NCI-H748 treated with DMSO at 0.1 percent for 48 hours (cell line): Measurements from ENCODE around the gene PRRX1.

Experiments
- DNase-seq: peaks from one replicate; lab custom pipeline; 2025; lab: John Stamatoyannopoulos, UW

Gene PRRX1

GRCh38 chr1:170664828-170665612 lies 1.1 kb downstream of the PRRX1 start:
- DNase-seq: no peak

- DNase-seq: no peak
Measured at GRCh38 chr1:170665629-170666028, 1.7 kb downstream of the PRRX1 start.

GRCh38 chr1:170666541-170667254 lies 2.8 kb downstream of the PRRX1 start:
- no peak for DNase-seq

GRCh38 chr1:170668209-170669106 lies 4.5 kb downstream of the PRRX1 start:
- no peak for DNase-seq

- no peak for DNase-seq
Measured at GRCh38 chr1:170669107-170669445, 5.1 kb downstream of the PRRX1 start.

- no peak for DNase-seq
Measured at GRCh38 chr1:170669586-170670530, 5.9 kb downstream of the PRRX1 start.

- no peak for DNase-seq
Measured at GRCh38 chr1:170670802-170671628, 7.1 kb downstream of the PRRX1 start.

- no peak for DNase-seq
Measured at GRCh38 chr1:170671629-170671963, 7.7 kb downstream of the PRRX1 start.

GRCh38 chr1:170672316-170672715 lies 8.4 kb downstream of the PRRX1 start:
- DNase-seq: no peak

- DNase-seq: no peak
Measured at GRCh38 chr1:170674239-170674638, 10.3 kb downstream of the PRRX1 start.

GRCh38 chr1:170674986-170675385 lies 11.1 kb downstream of the PRRX1 start:
- DNase-seq: no peak

GRCh38 chr1:170675865-170676264 lies 11.9 kb downstream of the PRRX1 start:
- DNase-seq: no peak

GRCh38 chr1:170676628-170677027 lies 12.7 kb downstream of the PRRX1 start:
- no peak for DNase-seq

GRCh38 chr1:170678027-170678600 lies 14.2 kb downstream of the PRRX1 start:
- DNase-seq: no peak

- DNase-seq: no peak
Measured at GRCh38 chr1:170680428-170680827, 16.5 kb downstream of the PRRX1 start.

- no peak for DNase-seq
Measured at GRCh38 chr1:170682169-170682568, 18.2 kb downstream of the PRRX1 start.

GRCh38 chr1:170682809-170683208 lies 18.9 kb downstream of the PRRX1 start:
- DNase-seq: no peak

- DNase-seq: no peak
Measured at GRCh38 chr1:170685166-170685565, 21.2 kb downstream of the PRRX1 start.

GRCh38 chr1:170686291-170686690 lies 22.4 kb downstream of the PRRX1 start:
- DNase-seq: no peak

GRCh38 chr1:170687621-170688020 lies 23.7 kb downstream of the PRRX1 start:
- no peak for DNase-seq
